Stimulated activated CD4-positive, alpha-beta T cell treated with anti-CD3 and anti-CD28 coated beads, TNF-alpha, amount 100 ng/mL, for 48 hours (primary cell): Measurements from ENCODE around the gene PRAMEF18.
"Not testable (repeated sequence)": the region's sequence is repeated elsewhere in the genome, so short reads cannot be mapped to it uniquely, and the experiment has no call there.

Experiments used
- DNase-seq, 3 donors: peaks; one replicate each; pipeline ENCODE4 v3.0.0-alpha.2; 2020; ENCODE audit warnings: low read depth in 3 of 3

Gene PRAMEF18

DNA sequence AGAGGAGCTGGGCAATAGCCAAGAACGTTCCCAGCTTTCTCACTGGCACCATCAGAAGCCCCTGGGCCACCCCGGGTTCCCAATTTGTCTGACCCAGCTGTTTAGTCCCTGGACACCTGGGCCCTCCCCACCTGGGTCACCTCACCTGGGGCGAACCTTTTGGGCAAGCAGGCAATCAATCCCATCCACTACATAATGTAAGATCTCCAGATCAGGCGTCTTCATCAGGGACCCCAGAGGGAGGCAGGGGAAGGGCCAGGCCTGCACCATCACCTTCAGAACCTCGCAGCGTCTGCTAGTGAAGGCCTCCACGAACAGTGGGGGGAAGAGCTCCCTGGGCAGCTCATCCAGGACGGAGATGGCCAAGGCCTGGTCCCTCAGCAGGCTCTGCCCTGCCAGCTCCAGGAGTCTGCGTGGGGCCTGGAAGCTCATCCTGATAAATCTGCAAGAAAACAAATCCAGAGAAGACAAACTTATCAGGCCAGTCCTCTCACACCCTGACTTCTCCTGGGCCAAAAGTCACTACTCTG, at the start of gene PRAMEF18:
TSS of gene PRAMEF18 (minus strand) at position 480 of the 530 bp plus-strand sequence. CDS start at position 432, 48 bp downstream.
- DNase-seq = not testable (repeated sequence)

DNA sequence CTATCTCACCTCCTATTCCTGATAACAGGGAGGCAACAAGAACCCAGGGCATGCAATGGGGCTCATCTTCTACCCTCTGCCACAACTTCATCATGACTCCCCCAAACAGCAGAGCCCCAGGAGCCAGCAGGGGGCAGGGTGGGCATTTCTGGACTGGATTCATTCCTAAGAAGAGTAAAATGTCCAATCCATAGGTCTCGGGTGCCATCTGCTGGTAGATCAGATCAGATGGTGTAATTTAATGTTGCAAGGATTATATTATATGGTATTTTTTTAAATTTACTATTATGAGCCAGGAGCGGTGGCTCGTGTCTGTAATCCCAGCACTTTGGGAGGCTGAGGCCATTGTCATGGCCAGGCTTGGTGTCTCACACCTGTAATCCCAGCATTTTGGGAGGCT, 39.2 kb upstream of the PRAMEF18 start:
- DNase-seq = not testable (repeated sequence)

- DNase-seq = not testable (repeated sequence)
These were observed 27.9 kb upstream of the PRAMEF18 start, which contains the start of gene PRAMEF5 for GRCh38 chr1:13253898-13254297. TSS of gene PRAMEF5 (plus strand) at chr1:13254198. CDS start at chr1:13259269, 5,071 bp downstream.

DNA sequence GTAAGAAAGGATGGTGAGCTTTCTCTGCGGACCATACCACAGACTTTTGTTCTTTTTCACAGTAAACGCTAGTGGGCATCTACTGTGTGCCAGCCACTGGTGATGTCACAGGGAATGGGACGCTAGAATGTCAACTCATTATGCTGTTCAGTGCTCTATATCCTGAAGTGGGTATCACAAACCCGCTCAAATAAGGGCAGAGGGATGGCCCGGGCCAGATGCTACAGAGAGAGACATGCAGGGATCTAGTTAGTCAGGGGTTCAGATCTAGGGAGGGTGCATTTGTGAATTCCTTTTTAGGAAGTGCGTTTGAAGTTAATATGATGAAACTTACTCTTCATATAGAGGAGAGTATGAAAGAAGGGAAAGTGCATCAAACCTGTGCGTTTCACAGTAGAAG, 21.2 kb upstream of the PRAMEF18 start:
- not testable (repeated sequence) for DNase-seq

DNA sequence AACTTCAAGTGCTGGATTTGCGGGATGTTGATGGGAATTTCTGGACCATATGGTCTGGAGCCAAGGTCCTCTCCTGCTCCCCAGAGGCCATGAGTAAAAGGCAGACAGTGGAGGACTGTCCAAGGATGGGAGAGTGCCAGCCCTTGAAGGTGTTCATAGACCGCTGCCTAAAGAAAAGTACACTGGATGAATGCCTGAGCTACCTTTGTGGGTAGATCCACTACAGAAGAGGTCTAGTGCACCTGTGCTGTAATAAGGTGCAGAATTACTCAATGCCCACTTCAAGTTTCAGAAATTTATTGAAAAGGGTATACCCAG, 20.6 kb upstream of the PRAMEF18 start:
- DNase-seq = not testable (repeated sequence)

GRCh38 chr1:13245841-13246553, 20.0 kb upstream of the PRAMEF18 start:
- not testable (repeated sequence) for DNase-seq

- not testable (repeated sequence) for DNase-seq
These were observed 17.7 kb upstream of the PRAMEF18 start for GRCh38 chr1:13243536-13244263.

DNA sequence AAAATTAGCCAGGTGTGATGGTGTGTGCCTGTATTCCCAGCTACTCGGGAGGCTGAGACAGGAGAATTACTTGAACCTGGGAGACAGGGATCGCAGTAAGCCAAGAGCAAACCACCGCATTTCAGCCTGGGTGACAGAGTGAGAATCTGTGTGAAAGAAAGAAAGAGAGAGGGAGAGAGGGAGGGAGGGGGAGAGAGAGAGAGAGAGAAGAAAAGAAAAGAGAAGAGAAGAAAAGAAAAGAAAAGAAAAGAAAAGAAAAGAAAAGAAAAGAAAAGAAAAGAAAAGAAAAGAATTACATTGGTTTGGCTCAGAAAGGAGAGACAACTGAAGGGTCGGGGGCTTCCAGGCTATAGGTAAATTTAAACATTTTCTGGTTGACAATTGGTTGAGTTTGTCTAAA, 13.7 kb upstream of the PRAMEF18 start:
- not testable (repeated sequence) for DNase-seq

- not testable (repeated sequence) for DNase-seq
These were observed 11.6 kb upstream of the PRAMEF18 start for GRCh38 chr1:13237572-13237971.

DNA sequence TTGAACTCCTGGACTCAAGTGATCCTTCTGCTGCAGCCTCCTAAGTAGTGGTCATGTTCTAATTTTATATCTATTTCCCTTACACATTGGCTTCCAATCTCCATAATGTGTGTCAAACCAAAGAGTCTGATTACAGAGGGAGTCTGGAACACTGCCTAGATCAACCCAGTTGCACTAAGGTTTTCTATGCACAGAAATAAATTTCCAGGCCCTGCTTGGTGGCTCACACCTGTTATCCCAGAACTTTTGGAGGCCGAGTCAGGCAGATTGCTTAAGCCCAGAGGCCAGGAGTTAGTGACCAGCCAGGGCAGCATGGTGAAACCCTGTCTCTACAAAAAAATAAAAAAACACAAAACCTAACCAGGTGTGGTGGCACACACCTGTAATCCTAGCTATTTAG, 8.1 kb upstream of the PRAMEF18 start:
- not testable (repeated sequence) for DNase-seq

GRCh38 chr1:13232056-13232455, 6.1 kb upstream of the PRAMEF18 start:
- DNase-seq = not testable (repeated sequence)

- not testable (repeated sequence) for DNase-seq
These were observed 5.3 kb upstream of the PRAMEF18 start for GRCh38 chr1:13231061-13231750.

- DNase-seq = not testable (repeated sequence)
These were observed 4.6 kb upstream of the PRAMEF18 start for GRCh38 chr1:13230601-13231000.

DNA sequence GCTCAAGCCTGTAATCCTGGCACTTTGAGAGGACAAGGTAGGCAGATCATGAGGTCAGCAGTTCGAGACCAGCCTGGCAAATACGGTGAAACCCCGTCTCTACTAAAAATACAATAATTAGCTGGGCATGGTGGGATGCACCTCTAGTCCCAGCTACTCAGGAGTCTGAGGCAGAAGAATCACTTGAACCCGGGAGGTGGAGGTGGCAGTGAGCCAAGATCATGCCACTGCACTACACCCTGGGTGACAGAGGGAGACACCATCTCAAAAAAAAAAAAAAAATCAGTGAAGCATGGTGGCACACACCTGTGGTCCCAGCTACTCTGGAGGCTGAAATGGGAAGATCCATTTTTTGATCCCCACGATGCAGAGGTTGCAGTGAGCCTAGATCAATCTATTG, 4.1 kb upstream of the PRAMEF18 start:
- DNase-seq = not testable (repeated sequence)

DNA sequence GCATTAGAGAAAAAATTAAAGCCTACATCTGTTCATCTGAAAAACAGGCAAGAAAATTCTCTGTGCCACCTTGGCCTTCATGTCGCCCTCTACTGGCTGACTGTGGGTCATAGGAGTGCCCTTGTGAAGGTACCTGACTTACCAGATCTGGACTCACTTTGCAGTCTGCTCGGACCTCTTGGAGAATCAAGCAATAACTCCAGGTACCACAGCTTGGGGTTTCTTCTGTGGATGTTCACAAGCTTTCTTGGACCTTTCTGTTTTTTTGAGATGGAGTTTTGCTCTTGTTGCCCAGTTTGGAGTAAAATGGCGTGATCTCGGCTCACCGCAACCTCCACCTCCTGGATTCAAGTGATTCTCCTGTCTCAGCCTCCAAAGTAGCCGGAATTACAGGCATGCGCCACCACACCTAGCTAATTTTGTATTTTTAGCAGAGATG, 2.4 kb upstream of the PRAMEF18 start:
- peak in 2 of 3 donors; percentile 27 to 30 for DNase-seq

GRCh38 chr1:13227271-13228055, 1.5 kb upstream of the PRAMEF18 start:
- DNase-seq = not testable (repeated sequence)

DNA sequence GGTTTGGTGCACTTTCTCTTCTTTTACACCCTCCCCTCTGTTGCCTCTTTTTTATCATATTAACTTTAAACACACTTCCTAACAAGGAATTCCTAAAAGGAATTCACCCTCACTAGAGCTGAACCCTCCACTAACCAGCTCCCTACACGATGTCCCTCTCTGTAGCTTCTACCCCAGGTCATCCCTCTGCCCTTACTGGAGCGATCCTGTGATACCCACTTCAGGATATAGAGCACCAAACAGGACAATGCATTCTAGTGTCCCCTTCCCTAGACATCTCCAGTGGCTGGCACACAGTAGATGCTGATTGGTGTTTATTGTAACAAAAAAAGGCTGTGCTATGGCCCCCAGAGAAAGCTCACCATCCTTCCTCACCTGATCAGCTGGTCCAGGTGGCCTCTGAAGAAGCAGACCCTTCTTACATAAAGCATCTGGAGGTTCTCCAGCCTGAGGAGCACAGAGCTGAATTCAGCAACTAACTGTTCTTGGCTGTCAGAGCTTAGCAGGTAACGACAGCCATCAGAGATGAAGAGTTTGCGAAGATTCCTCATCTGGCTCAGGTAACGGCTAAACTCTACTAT, 1.4 kb downstream of the PRAMEF18 start:
- no peak for DNase-seq

GRCh38 chr1:13222788-13223187, 3.2 kb downstream of the PRAMEF18 start:
- DNase-seq = not testable (repeated sequence)

GRCh38 chr1:13219203-13219602, 6.8 kb downstream of the PRAMEF18 start:
- DNase-seq = not testable (repeated sequence)

DNA sequence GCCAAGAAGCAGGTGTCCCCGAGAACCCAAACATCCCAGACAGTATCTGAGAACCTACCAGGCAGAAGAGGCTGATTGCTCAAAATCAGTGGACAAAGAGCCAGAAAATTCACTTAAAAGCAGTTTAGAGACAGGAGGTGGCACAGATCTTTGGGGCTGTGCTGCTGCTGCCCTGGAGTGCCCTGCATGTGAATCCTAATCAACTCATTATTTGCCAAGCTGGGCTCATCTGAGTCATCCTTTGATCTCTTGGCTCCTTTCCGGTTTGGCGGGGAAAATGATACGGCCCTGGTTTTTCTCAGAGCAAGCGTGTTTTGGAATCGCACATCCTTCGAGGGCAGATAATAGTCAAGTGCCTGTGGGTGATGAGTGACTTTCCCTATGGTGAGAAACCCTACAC, 9.3 kb downstream of the PRAMEF18 start:
- DNase-seq = not testable (repeated sequence)

DNA sequence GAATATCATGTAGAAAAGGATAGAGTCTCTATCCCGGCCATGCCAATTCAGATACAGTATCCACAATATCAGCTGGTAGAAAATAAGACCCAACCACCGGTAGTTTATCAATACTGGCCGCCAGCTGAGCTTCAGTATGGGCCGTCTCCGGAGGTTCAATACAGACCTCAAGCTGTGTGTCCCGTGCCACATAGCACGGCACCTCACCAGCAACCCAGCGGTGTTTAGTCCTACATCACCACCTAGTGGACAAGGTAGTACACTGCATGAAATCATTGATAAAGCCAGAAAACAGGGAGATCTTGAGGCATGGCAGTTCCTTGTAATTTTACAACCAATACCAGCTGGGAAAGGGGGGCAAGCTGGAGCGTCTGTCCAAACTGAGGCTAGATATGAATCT, 17.2 kb downstream of the PRAMEF18 start:
- not testable (repeated sequence) for DNase-seq
